HEK293 (cell line): Measurements from ENCODE around the gene ASB4.

Source experiments
- CTCF ChIA-PET: fragments of 350-600 bp; formaldehyde crosslinking; extraction: SDS; loops from one replicate; lab custom pipeline; 2021; ENCODE audit warnings: antibody characterized with exemption; lab: Yijun Ruan, JAX
- POLR2A ChIA-PET: fragments of 300-600 bp; formaldehyde crosslinking; extraction: SDS; loops from one replicate; lab custom pipeline; 2020; ENCODE audit warnings: antibody characterized with exemption, inconsistent platforms; lab: Yijun Ruan, JAX
- H3K27ac ChIP-seq: fragments of 200-500 bp; sonication (Bioruptor generic); 2 replicates; pipeline ENCODE4 v1.5.1; 2014; ENCODE audit warnings: low read depth, low read length, control low read depth, inconsistent platforms; ENCODE audit errors: extremely low read depth
- H3K36me3 ChIP-seq, 2 experiments: fragments of 200-500 bp in 1 of 2; sonication (Bioruptor generic) in 1 of 2; 1 replicate in 1 of 2; 2 replicates in 1 of 2; pipeline ENCODE4 v1.5.1; 2014 to 2017; ENCODE audit warnings: inconsistent platforms in 2 of 2, low read length in 2 of 2; ENCODE audit not compliant: control insufficient read depth in 2 of 2, insufficient read depth in 1 of 2
- H3K4me1 ChIP-seq: fragments of 200-500 bp; sonication (Bioruptor generic); 2 replicates; pipeline ENCODE4 v1.5.1; 2014; ENCODE audit warnings: mild to moderate bottlenecking, low read length, inconsistent platforms; ENCODE audit not compliant: control insufficient read depth, insufficient read depth
- H3K4me3 ChIP-seq: 2 replicates; pipeline ENCODE4 v1.5.1; 2011; ENCODE audit warnings: low read depth, mild to moderate bottlenecking, control low read depth, low read length, moderate library complexity
- H3K9me3 ChIP-seq: fragments of 200-500 bp; sonication (Bioruptor generic); 2 replicates; pipeline ENCODE4 v1.5.1; 2014; ENCODE audit warnings: low read depth, low read length, inconsistent platforms; ENCODE audit not compliant: control insufficient read depth, insufficient read depth
- GLIS1 ChIP-seq: fragments of 450-650 bp; formaldehyde crosslinking; IDR thresholded peaks from 2 replicates; pipeline ENCODE4 v1.5.1; 2016; ENCODE audit warnings: missing biosample characterization, missing genetic modification characterization
- MZF1 ChIP-seq: fragments of 450-650 bp; formaldehyde crosslinking; IDR thresholded peaks from 2 replicates; pipeline ENCODE4 v1.5.1; 2017; ENCODE audit warnings: missing biosample characterization, missing genetic modification characterization, borderline replicate concordance
- OSR2 ChIP-seq: fragments of 450-650 bp; formaldehyde crosslinking; IDR thresholded peaks from 2 replicates; pipeline ENCODE4 v1.5.1; 2016; ENCODE audit warnings: missing biosample characterization, missing genetic modification characterization
- SCRT2 ChIP-seq: fragments of 450-650 bp; formaldehyde crosslinking; IDR thresholded peaks from 2 replicates; pipeline ENCODE4 v1.5.1; 2016; ENCODE audit warnings: missing biosample characterization, missing genetic modification characterization
- TRIM28 ChIP-seq: IDR thresholded peaks from 2 replicates; pipeline ENCODE4 v1.6.1; 2011; ENCODE audit warnings: low read length, control low read depth, borderline replicate concordance
- WT1 ChIP-seq: fragments of 450-650 bp; formaldehyde crosslinking; IDR thresholded peaks from 2 replicates; pipeline ENCODE4 v1.5.1; 2016; ENCODE audit warnings: missing biosample characterization, missing genetic modification characterization
- YY2 ChIP-seq: fragments of 450-650 bp; formaldehyde crosslinking; IDR thresholded peaks from 2 replicates; pipeline ENCODE4 v1.5.1; 2016; ENCODE audit warnings: missing biosample characterization, missing genetic modification characterization
- ZBTB48 ChIP-seq: fragments of 450-650 bp; formaldehyde crosslinking; IDR thresholded peaks from 2 replicates; pipeline ENCODE4 v1.5.1; 2016; ENCODE audit warnings: missing biosample characterization, missing genetic modification characterization
- ZNF302 ChIP-seq: fragments of 450-650 bp; formaldehyde crosslinking; IDR thresholded peaks from 2 replicates; pipeline ENCODE4 v1.5.1; 2016; ENCODE audit warnings: missing biosample characterization, missing genetic modification characterization, low read depth
- ZNF366 ChIP-seq: fragments of 450-650 bp; formaldehyde crosslinking; conservative IDR thresholded peaks from 2 replicates; pipeline ENCODE4 v1.5.1; 2016; ENCODE audit warnings: missing biosample characterization, missing genetic modification characterization
- ZNF423 ChIP-seq: fragments of 450-650 bp; formaldehyde crosslinking; IDR thresholded peaks from 2 replicates; pipeline ENCODE4 v1.5.1; 2016; ENCODE audit warnings: missing biosample characterization, missing genetic modification characterization
- ZNF600 ChIP-seq: fragments of 450-650 bp; formaldehyde crosslinking; IDR thresholded peaks from 2 replicates; pipeline ENCODE4 v1.5.1; 2016; ENCODE audit warnings: missing biosample characterization, missing genetic modification characterization
- ZNF623 ChIP-seq: fragments of 450-650 bp; formaldehyde crosslinking; IDR thresholded peaks from 2 replicates; pipeline ENCODE4 v1.5.1; 2016; ENCODE audit warnings: missing biosample characterization, missing genetic modification characterization
- ZNF629 ChIP-seq: fragments of 450-650 bp; formaldehyde crosslinking; IDR thresholded peaks from 2 replicates; pipeline ENCODE4 v1.5.1; 2017; ENCODE audit warnings: missing biosample characterization, missing genetic modification characterization
- ZNF660 ChIP-seq: fragments of 450-650 bp; IDR thresholded peaks from 2 replicates; pipeline ENCODE4 v1.5.1; 2018; ENCODE audit warnings: missing biosample characterization, mild to moderate bottlenecking, missing genetic modification characterization
- ZNF776 ChIP-seq: fragments of 450-650 bp; formaldehyde crosslinking; IDR thresholded peaks from 2 replicates; pipeline ENCODE4 v1.5.0; 2017; ENCODE audit warnings: missing biosample characterization, missing genetic modification characterization, borderline replicate concordance
- TF ChIP-seq, protein P1 (sequence below): fragments of 450-650 bp; formaldehyde crosslinking; IDR thresholded peaks from 2 replicates; pipeline ENCODE4; 2016; ENCODE audit warnings: missing biosample characterization, missing genetic modification characterization
- TF ChIP-seq, protein P2 (sequence below): fragments of 450-650 bp; formaldehyde crosslinking; IDR thresholded peaks from 2 replicates; pipeline ENCODE4 v1.5.1; 2017; ENCODE audit warnings: missing biosample characterization, missing genetic modification characterization
- TF ChIP-seq, protein P3 (sequence below): fragments of 450-650 bp; formaldehyde crosslinking; IDR thresholded peaks from 2 replicates; pipeline ENCODE4 v1.5.1; 2016; ENCODE audit warnings: missing biosample characterization, missing genetic modification characterization
- TF ChIP-seq, protein P4 (sequence below): fragments of 450-650 bp; formaldehyde crosslinking; IDR thresholded peaks from 2 replicates; pipeline ENCODE4 v1.5.1; 2016; ENCODE audit warnings: missing biosample characterization, missing genetic modification characterization
- TF ChIP-seq, protein P5 (sequence below): fragments of 450-650 bp; formaldehyde crosslinking; IDR thresholded peaks from 2 replicates; pipeline ENCODE4 v1.5.1; 2016; ENCODE audit warnings: missing biosample characterization, missing genetic modification characterization
- TF ChIP-seq, protein P6 (sequence below): fragments of 450-650 bp; formaldehyde crosslinking; IDR thresholded peaks from 2 replicates; pipeline ENCODE4 v1.5.1; 2016; ENCODE audit warnings: missing biosample characterization, missing genetic modification characterization

Gene ASB4

DNA sequence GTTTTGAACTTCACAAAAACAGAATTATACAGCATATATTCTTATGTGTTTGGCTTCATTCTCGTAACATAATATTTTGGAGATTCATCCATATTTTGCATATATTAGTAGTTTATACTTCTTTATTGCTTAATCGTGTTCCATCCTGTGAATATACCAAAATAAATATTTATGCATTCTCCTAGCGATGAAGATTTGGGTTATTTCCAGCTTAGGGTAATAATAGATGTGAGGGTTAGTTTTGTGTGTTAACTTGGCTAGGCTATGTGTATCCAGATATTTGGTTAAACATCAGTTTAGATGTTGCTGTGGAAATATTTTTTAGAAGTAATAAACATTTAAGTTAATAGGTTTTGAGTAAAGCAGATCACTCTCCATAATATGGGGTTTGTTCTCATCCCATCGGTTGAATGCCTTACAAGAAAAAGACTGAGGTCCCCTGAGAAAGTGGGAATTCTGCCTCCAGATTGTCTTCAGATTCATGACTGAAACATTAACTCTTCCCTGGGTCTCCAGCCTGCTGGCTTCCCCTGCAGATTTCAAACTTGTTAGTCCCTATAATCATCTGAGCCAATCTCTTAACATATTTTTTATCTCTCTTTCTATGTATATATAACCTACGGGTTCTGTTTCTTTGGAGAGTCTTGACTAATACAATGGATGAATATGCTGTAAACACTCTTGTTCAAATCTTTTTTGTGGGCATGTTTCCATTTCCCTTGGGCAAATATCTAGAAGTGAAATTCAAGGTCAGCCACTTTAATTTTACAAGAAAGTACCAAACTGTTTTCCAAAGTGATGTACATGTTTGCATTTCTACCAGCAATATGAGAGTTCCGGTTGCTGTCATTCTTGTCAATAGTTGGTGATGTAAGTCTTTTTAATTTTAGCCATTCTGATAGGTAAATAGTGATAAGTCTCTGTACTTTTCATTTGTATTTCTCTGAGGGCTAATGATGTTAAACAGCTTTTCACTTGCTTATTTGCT is 61.9 kb downstream of the ASB4 start:
- H3K9me3 ChIP-seq, result no peaks in the 10 kb centered on the region
- no peak overlapping the region for H3K27ac ChIP-seq
- H3K4me3 ChIP-seq, result no peak overlapping the region
- CTCF ChIA-PET, result interaction anchor here (0.7 to 12.5 kb wide), 5 partner anchors 13 to 141 kb away, joined by 4 to 109 read pairs (median 58); no protein-coding TSS in a partner anchor
- POLR2A ChIA-PET, result no interaction called here
- peaks cover 12% of the 10 kb centered on the region for H3K4me1 ChIP-seq
- no peaks in the 10 kb centered on the region for H3K36me3 ChIP-seq
- TF ChIP-seq, protein P1, sequence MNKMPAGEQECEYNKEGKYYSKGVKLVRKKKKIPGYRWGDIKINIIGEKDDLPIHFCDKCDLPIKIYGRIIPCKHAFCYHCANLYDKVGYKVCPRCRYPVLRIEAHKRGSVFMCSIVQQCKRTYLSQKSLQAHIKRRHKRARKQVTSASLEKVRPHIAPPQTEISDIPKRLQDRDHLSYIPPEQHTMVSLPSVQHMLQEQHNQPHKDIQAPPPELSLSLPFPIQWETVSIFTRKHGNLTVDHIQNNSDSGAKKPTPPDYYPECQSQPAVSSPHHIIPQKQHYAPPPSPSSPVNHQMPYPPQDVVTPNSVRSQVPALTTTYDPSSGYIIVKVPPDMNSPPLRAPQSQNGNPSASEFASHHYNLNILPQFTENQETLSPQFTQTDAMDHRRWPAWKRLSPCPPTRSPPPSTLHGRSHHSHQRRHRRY (tag by site-specific recombination), result no peak
- no peak for TF ChIP-seq ZNF660 (tag by site-specific recombination)
- TF ChIP-seq, all 188 proteins: peak for 0

DNA sequence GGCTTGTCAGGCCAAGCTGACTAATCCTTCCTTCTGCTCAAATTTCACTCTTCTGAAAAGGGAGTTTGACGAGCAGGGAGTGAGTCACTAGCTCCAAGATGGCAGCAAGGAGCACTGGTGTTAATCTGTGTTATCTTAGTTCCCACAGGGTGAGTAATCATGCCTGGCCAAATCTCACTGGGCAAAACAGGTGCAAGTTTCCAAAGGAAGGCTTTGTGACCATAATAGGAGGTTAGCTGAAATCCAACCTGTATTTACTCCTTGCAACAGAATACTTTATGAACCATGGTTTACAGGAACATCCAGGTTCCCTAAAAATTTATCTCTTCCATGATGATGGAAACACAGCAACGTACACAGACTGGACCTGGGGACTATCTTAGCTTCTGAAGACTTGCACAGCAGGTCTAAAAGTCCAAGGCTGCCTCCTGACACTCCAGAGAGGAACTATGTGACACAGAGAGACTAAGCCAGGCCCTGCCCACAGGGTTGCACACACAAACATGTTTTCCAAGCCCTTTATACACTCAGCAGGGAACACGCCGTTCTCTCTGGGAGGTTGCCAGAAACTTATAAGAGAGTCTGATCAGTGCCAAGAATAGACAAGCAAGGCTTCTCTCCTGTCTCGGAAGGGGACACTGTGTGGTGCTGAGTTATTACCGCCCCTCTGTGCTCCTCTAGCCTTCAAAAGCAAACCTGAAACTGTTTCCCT is 64.2 kb downstream of the ASB4 start:
- ChIA-PET CTCF (interaction anchor here (0.7 to 2.2 kb wide), 3 partner anchors 22 to 137 kb away, joined by 3 to 13 read pairs (median 4); no protein-coding TSS in a partner anchor), POLR2A (interaction anchor here (0.9 kb wide), 1 partner anchor 59 kb away, joined by 3 read pairs; no protein-coding TSS in a partner anchor)
- Histone ChIP-seq H3K9me3 (no peaks in the 10 kb centered on the region), H3K4me1 (peaks cover 12% of the 10 kb centered on the region), H3K4me3 (no peak overlapping the region), H3K27ac (peak overlapping the region; percentile 66), H3K36me3 (no peaks in the 10 kb centered on the region)
- peak; percentile 46; the same call in 1 of the 2 replicates for TF ChIP-seq ZNF600 (tag by site-specific recombination)
- TF ChIP-seq GLIS1 (tag by site-specific recombination), result peak; percentile 51
- TF ChIP-seq ZNF423 (tag by site-specific recombination), result 0 out of 2 replicates have a peak, but pooled peaks have one; percentile 32
- TF ChIP-seq MZF1, result peak; percentile 73; the same call in 1 of the 2 replicates
- TF ChIP-seq ZBTB48, result peak; percentile 28; the same call in 1 of the 2 replicates
- TF ChIP-seq, protein P2, sequence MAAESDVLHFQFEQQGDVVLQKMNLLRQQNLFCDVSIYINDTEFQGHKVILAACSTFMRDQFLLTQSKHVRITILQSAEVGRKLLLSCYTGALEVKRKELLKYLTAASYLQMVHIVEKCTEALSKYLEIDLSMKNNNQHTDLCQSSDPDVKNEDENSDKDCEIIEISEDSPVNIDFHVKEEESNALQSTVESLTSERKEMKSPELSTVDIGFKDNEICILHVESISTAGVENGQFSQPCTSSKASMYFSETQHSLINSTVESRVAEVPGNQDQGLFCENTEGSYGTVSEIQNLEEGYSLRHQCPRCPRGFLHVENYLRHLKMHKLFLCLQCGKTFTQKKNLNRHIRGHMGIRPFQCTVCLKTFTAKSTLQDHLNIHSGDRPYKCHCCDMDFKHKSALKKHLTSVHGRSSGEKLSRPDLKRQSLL, result no peak
- TF ChIP-seq ZNF623, result no peak; the same call in 1 of the 2 replicates
- no peak for TF ChIP-seq ZNF302 (tag by site-specific recombination)
- TF ChIP-seq ZNF776 (tag by site-specific recombination), result no peak
- 0 out of 2 replicates have a peak, but pooled peaks have one; percentile 30 for TF ChIP-seq YY2
- TF ChIP-seq, protein P3, sequence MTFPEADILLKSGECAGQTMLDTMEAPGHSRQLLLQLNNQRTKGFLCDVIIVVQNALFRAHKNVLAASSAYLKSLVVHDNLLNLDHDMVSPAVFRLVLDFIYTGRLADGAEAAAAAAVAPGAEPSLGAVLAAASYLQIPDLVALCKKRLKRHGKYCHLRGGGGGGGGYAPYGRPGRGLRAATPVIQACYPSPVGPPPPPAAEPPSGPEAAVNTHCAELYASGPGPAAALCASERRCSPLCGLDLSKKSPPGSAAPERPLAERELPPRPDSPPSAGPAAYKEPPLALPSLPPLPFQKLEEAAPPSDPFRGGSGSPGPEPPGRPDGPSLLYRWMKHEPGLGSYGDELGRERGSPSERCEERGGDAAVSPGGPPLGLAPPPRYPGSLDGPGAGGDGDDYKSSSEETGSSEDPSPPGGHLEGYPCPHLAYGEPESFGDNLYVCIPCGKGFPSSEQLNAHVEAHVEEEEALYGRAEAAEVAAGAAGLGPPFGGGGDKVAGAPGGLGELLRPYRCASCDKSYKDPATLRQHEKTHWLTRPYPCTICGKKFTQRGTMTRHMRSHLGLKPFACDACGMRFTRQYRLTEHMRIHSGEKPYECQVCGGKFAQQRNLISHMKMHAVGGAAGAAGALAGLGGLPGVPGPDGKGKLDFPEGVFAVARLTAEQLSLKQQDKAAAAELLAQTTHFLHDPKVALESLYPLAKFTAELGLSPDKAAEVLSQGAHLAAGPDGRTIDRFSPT (tag by site-specific recombination), result 0 out of 2 replicates have a peak, but pooled peaks have one; percentile 67
- TF ChIP-seq ZNF629, result peak; percentile 66
- TF ChIP-seq, protein P4, sequence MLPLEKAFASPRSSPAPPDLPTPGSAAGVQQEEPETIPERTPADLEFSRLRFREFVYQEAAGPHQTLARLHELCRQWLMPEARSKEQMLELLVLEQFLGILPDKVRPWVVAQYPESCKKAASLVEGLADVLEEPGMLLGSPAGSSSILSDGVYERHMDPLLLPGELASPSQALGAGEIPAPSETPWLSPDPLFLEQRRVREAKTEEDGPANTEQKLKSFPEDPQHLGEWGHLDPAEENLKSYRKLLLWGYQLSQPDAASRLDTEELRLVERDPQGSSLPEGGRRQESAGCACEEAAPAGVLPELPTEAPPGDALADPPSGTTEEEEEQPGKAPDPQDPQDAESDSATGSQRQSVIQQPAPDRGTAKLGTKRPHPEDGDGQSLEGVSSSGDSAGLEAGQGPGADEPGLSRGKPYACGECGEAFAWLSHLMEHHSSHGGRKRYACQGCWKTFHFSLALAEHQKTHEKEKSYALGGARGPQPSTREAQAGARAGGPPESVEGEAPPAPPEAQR (tag by site-specific recombination), result no peak
- peak; percentile 93 for TF ChIP-seq WT1
- TF ChIP-seq SCRT2, result peak; percentile 42; the same call in 1 of the 2 replicates
- TF ChIP-seq, protein P5, sequence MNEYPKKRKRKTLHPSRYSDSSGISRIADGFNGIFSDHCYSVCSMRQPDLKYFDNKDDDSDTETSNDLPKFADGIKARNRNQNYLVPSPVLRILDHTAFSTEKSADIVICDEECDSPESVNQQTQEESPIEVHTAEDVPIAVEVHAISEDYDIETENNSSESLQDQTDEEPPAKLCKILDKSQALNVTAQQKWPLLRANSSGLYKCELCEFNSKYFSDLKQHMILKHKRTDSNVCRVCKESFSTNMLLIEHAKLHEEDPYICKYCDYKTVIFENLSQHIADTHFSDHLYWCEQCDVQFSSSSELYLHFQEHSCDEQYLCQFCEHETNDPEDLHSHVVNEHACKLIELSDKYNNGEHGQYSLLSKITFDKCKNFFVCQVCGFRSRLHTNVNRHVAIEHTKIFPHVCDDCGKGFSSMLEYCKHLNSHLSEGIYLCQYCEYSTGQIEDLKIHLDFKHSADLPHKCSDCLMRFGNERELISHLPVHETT (tag by site-specific recombination), result 0 out of 2 replicates have a peak, but pooled peaks have one; percentile 34
- 0 out of 2 replicates have a peak, but pooled peaks have one; percentile 53 for TF ChIP-seq TRIM28
- 0 out of 2 replicates have a peak, but pooled peaks have one; percentile 70 for TF ChIP-seq OSR2
- TF ChIP-seq, protein P6, sequence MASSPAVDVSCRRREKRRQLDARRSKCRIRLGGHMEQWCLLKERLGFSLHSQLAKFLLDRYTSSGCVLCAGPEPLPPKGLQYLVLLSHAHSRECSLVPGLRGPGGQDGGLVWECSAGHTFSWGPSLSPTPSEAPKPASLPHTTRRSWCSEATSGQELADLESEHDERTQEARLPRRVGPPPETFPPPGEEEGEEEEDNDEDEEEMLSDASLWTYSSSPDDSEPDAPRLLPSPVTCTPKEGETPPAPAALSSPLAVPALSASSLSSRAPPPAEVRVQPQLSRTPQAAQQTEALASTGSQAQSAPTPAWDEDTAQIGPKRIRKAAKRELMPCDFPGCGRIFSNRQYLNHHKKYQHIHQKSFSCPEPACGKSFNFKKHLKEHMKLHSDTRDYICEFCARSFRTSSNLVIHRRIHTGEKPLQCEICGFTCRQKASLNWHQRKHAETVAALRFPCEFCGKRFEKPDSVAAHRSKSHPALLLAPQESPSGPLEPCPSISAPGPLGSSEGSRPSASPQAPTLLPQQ (tag by site-specific recombination), result no peak
- peak; percentile 54 for TF ChIP-seq ZNF366 (tag by site-specific recombination)
